H1 (cell line): ENCODE data around the gene LAYN. TPM values are rescaled to one million over a fixed set of nuclear protein-coding genes. Genes with fewer than 3 reads are reported as not detected.

Source experiments
- CTCF ChIA-PET: fragments of 300-600 bp; sonication (Branson Sonifier 250); formaldehyde crosslinking; loops from one replicate; lab custom pipeline; 2021; ENCODE audit not compliant: partially characterized antibody; lab: Charles Lee
- POLR2A ChIA-PET: fragments of 300-600 bp; sonication (Branson Sonifier 250); formaldehyde crosslinking; loops from one replicate; lab custom pipeline; 2021; ENCODE audit warnings: inconsistent platforms; ENCODE audit not compliant: partially characterized antibody; lab: Charles Lee
- DNase-seq, 2 experiments: peaks; one replicate each; pipeline versions ENCODE4 v3.0.0 to v3.0.0-alpha.2; 2010 to 2022; ENCODE audit warnings: low spot score in 2 of 2, low read depth in 1 of 2, mixed read lengths in 1 of 2
- FAIRE-seq: peaks from 2 replicates; lab custom pipeline; 2011; peaks lifted over from hg19 to GRCh38; lab: Jason Lieb, UNC
- H2AFZ ChIP-seq: 2 replicates; pipeline ENCODE4 v1.8.1; 2012; ENCODE audit warnings: low read length, inconsistent platforms
- H2AK5ac ChIP-seq: 2 replicates; pipeline ENCODE4 v1.6.1; 2013; ENCODE audit warnings: low read depth, low read length
- H2BK120ac ChIP-seq: replicated peaks from 2 replicates; pipeline ENCODE3; 2013; ENCODE audit warnings: low read depth, low read length, inconsistent platforms
- H2BK12ac ChIP-seq: 2 replicates; pipeline ENCODE4 v1.6.1; 2013; ENCODE audit warnings: low read depth, low read length
- H2BK15ac ChIP-seq: 2 replicates; pipeline ENCODE4 v1.6.1; 2013; ENCODE audit warnings: low read length
- H2BK20ac ChIP-seq: 2 replicates; pipeline ENCODE4 v1.6.1; 2013; ENCODE audit warnings: low read length
- H2BK5ac ChIP-seq: 2 replicates; pipeline ENCODE4 v1.6.1; 2013; ENCODE audit warnings: low read depth, low read length
- H3K14ac ChIP-seq: 2 replicates; pipeline ENCODE4 v1.6.1; 2013; ENCODE audit warnings: inconsistent platforms; ENCODE audit not compliant: insufficient read length
- H3K18ac ChIP-seq: 2 replicates; pipeline ENCODE4 v1.6.1; 2013; ENCODE audit warnings: low read length; ENCODE audit errors: extremely low read depth
- H3K23ac ChIP-seq: 2 replicates; pipeline ENCODE4 v1.6.1; 2013; ENCODE audit warnings: inconsistent platforms; ENCODE audit not compliant: insufficient read length
- H3K23me2 ChIP-seq: 2 replicates; pipeline ENCODE4 v1.6.1; 2013; ENCODE audit warnings: low read depth, low read length
- H3K27ac ChIP-seq: 2 replicates; pipeline ENCODE4 v1.6.1; 2011; ENCODE audit warnings: low read depth, low read length, inconsistent platforms
- H3K27me3 ChIP-seq, 4 experiments: replicated peaks in 1 of 4; 1 replicate in 1 of 4; 2 replicates in 3 of 4; pipeline versions ENCODE4 v1.6.1 to v1.8.1; 2011 to 2013; ENCODE audit warnings: low read length in 3 of 4, mild to moderate bottlenecking in 3 of 4, inconsistent platforms in 2 of 4, mixed read lengths in 2 of 4, moderate library complexity in 1 of 4; ENCODE audit not compliant: control insufficient read depth in 3 of 4, insufficient read depth in 3 of 4; ENCODE audit errors: extremely low read depth in 1 of 4
- H3K36me3 ChIP-seq, 4 experiments: 2 replicates each; pipeline versions ENCODE4 v1.6.1 to v1.8.1; 2011 to 2013; ENCODE audit warnings: mild to moderate bottlenecking in 4 of 4, low read length in 3 of 4, moderate library complexity in 2 of 4, control low read depth in 1 of 4, inconsistent platforms in 1 of 4; ENCODE audit not compliant: insufficient read depth in 4 of 4, control insufficient read depth in 2 of 4
- H3K4ac ChIP-seq: replicated peaks from 2 replicates; pipeline ENCODE3; 2013; ENCODE audit warnings: low read length, low read depth, mixed read lengths, inconsistent platforms; ENCODE audit not compliant: insufficient read length
- H3K4me1 ChIP-seq, 4 experiments: replicated peaks in 1 of 4; 1 replicate in 1 of 4; 2 replicates in 3 of 4; pipeline versions ENCODE4 v1.6.1 to v1.8.1; 2011 to 2013; ENCODE audit warnings: low read length in 3 of 4, inconsistent platforms in 2 of 4, mixed read lengths in 1 of 4; ENCODE audit not compliant: insufficient read depth in 4 of 4, control insufficient read depth in 3 of 4
- H3K4me2 ChIP-seq, 2 experiments: 2 replicates each; pipeline versions ENCODE4 v1.6.1 to v1.8.1; 2011 to 2013; ENCODE audit warnings: low read depth in 2 of 2, low read length in 2 of 2, control low read depth in 1 of 2, inconsistent platforms in 1 of 2, mild to moderate bottlenecking in 1 of 2; ENCODE audit not compliant: insufficient read depth in 1 of 2
- H3K4me3 ChIP-seq, 4 experiments: fragments of 200-600, 300-600 bp in 1 of 4; sonication (generic), shearing (Covaris generic), sonication (Bioruptor Twin) in 1 of 4; 2 replicates each; pipeline versions ENCODE4 v1.5.1 to v1.8.1; 2011 to 2016; ENCODE audit warnings: low read length in 4 of 4, low read depth in 3 of 4, control low read depth in 2 of 4, inconsistent platforms in 2 of 4, mild to moderate bottlenecking in 2 of 4, mixed read lengths in 1 of 4, moderate library complexity in 1 of 4; ENCODE audit not compliant: insufficient read depth in 2 of 4; ENCODE audit errors: extremely low read depth in 1 of 4
- H3K56ac ChIP-seq: replicated peaks from 2 replicates; pipeline ENCODE3; 2013; ENCODE audit warnings: low read depth, mild to moderate bottlenecking, mixed read lengths, low read length, inconsistent platforms; ENCODE audit not compliant: insufficient read length
- H3K79me1 ChIP-seq: 2 replicates; pipeline ENCODE4 v1.6.1; 2013; ENCODE audit warnings: low read depth, low read length, control low read depth
- H3K79me2 ChIP-seq, 2 experiments: 2 replicates each; pipeline versions ENCODE4 v1.6.1 to v1.8.1; 2012 to 2013; ENCODE audit warnings: low read length in 2 of 2, mild to moderate bottlenecking in 2 of 2, inconsistent platforms in 1 of 2; ENCODE audit not compliant: insufficient read depth in 2 of 2, control insufficient read depth in 1 of 2
- H3K9ac ChIP-seq, 4 experiments: replicated peaks in 1 of 4; 1 replicate in 1 of 4; 2 replicates in 3 of 4; pipeline versions ENCODE4 v1.6.1 to v1.8.1; 2011 to 2013; ENCODE audit warnings: low read depth in 3 of 4, low read length in 3 of 4, control low read depth in 2 of 4, mild to moderate bottlenecking in 2 of 4, moderate library complexity in 2 of 4, inconsistent platforms in 1 of 4; ENCODE audit errors: extremely low read depth in 1 of 4
- H3K9me3 ChIP-seq, 2 experiments: 2 replicates each; pipeline versions ENCODE4 v1.6.1 to v1.8.1; 2012 to 2013; ENCODE audit warnings: mild to moderate bottlenecking in 2 of 2, moderate library complexity in 2 of 2, control low read depth in 1 of 2, inconsistent platforms in 1 of 2, low read depth in 1 of 2, low read length in 1 of 2, mixed read lengths in 1 of 2; ENCODE audit not compliant: insufficient read depth in 2 of 2
- H4K20me1 ChIP-seq, 2 experiments: replicated peaks in 1 of 2; 2 replicates each; pipeline versions ENCODE3 to v1.8.1; 2011 to 2013; ENCODE audit warnings: inconsistent platforms in 2 of 2, low read length in 2 of 2, mild to moderate bottlenecking in 1 of 2; ENCODE audit not compliant: insufficient read depth in 2 of 2, control insufficient read depth in 1 of 2
- H4K5ac ChIP-seq: 2 replicates; pipeline ENCODE4 v1.6.1; 2013; ENCODE audit warnings: low read length, low read depth, mixed read lengths, inconsistent platforms; ENCODE audit not compliant: insufficient read length
- H4K8ac ChIP-seq: 2 replicates; pipeline ENCODE4 v1.8.0; 2013; ENCODE audit warnings: mild to moderate bottlenecking, moderate library complexity, low read length, inconsistent platforms; ENCODE audit not compliant: insufficient read depth; ENCODE audit errors: extremely low read depth
- H4K91ac ChIP-seq: replicated peaks from 2 replicates; pipeline ENCODE3; 2013; ENCODE audit warnings: low read length, mixed read lengths, inconsistent platforms; ENCODE audit not compliant: insufficient read length
- CREB1 ChIP-seq: IDR thresholded peaks from 2 replicates; pipeline ENCODE4 v1.6.1; 2012; ENCODE audit warnings: inconsistent platforms
- EP300 ChIP-seq, 2 experiments: IDR thresholded peaks; 1 replicate in 1 of 2; 2 replicates in 1 of 2; pipeline ENCODE4 v1.6.1; 2011 to 2012; ENCODE audit warnings: low read depth in 2 of 2, low read length in 2 of 2, mild to moderate bottlenecking in 2 of 2, borderline replicate concordance in 1 of 2, inconsistent platforms in 1 of 2, moderate library complexity in 1 of 2
- KDM5A ChIP-seq: fragments of 200-600 bp; IDR thresholded peaks from 2 replicates; pipeline ENCODE4 v1.7.1; 2012; ENCODE audit warnings: mild to moderate bottlenecking, low read length, inconsistent platforms, mixed read lengths
- MAFK ChIP-seq: IDR thresholded peaks from 2 replicates; pipeline ENCODE4 v1.6.1; 2012; ENCODE audit warnings: low read depth, mild to moderate bottlenecking, improper control_type of control experiment, low read length
- POU5F1 ChIP-seq: IDR thresholded peaks from 2 replicates; pipeline ENCODE4 v1.6.1; 2011; ENCODE audit warnings: low read depth, mild to moderate bottlenecking, low read length, moderate library complexity
- SP1 ChIP-seq: IDR thresholded peaks from 2 replicates; pipeline ENCODE4 v1.6.1; 2011; ENCODE audit warnings: low read depth, low read length
- WGBS, 2 experiments: shearing (Covaris generic) in 1 of 2; methylation state at CpG; one replicate each; pipeline versions ENCODE4 v1.1.6 to v1.1.7; 2013 to 2015; ENCODE audit warnings: low lambda C conversion rate in 2 of 2, mixed read lengths in 2 of 2, inconsistent platforms in 1 of 2, low coverage in 1 of 2, missing lambda C conversion rate in 1 of 2; ENCODE audit not compliant: insufficient replicate concordance in 2 of 2, insufficient coverage in 1 of 2, insufficient read length in 1 of 2; ENCODE audit errors: extremely low coverage in 1 of 2, missing lambda C conversion rate in 1 of 2; 5-methylcytosine and 5-hydroxymethylcytosine counted together
- polyA plus RNA-seq, 7 experiments: library from polyadenylated mRNA; depleted of rRNA in 3 of 7; stranded (reverse) in 5 of 7; unstranded in 2 of 7; fragments of >200 nt in 5 of 7; fragments of 200-250 nt in 2 of 7; gene quantifications; 1 replicate in 5 of 7; 2 replicates in 1 of 7; 4 replicates in 1 of 7; pipeline versions ENCODE4 v1.2.1 to v1.2.3, GENCODE V29; 2011 to 2013; ENCODE audit warnings: missing spikeins in 2 of 7, mixed read lengths in 2 of 7
- total RNA-seq: library from RNA; stranded (reverse); fragmentation: NEBNext Ultra II Directional; extraction: Animal tissue kit (Norgen Biotek cat#: 25700); gene quantifications from 2 replicates; pipeline ENCODE4 v1.2.1, GENCODE V29; 2021

The LAYN gene
- total and polyA plus RNA-seq, 2 of the 8 experiments (the other 6 are each of a cell fraction or from before 2014, with no cell fraction given) = 4.2 to 9.3 TPM

DNA sequence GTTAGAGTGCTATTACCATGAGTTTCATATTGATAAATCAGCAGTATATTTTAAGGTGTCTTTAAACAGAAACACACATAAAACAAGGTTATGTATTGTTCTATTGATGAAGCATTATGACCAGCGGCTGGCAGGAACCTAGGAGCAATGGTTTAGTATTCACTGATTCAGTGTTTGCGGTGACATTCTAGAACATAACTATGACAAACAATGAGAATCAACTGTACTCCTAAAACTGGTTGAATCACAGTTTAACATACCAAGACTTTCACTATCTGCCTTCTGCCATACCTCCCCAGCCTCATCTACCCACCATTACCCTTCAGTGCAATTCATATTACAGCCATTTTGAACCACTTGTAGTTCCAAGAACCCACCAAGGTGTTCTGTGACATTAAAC lies 17.2 kb upstream of the LAYN start:
- Histone ChIP-seq H3K36me3 (no peaks in the 10 kb centered on the region), H4K5ac (no peak overlapping the region), H3K9me3 (no peaks in the 10 kb centered on the region), H2BK5ac (no peak overlapping the region), H2AFZ (no peak overlapping the region), H2BK20ac (no peak overlapping the region), H2BK12ac (no peak overlapping the region), H3K23me2 (no peaks in the 10 kb centered on the region), H3K4me3 (no peak overlapping the region), H3K14ac (no peak overlapping the region), H3K56ac (no peak overlapping the region), H3K23ac (no peak overlapping the region), H2BK15ac (no peak overlapping the region), H3K4ac (no peak overlapping the region), H3K9ac (no peak overlapping the region), H3K18ac (no peak overlapping the region), H3K27me3 (no peaks in the 10 kb centered on the region), H4K8ac (no peak overlapping the region), H3K27ac (no peak overlapping the region), H3K79me1 (no peaks in the 10 kb centered on the region), H2BK120ac (no peak overlapping the region), H4K91ac (no peak overlapping the region), H3K4me1 (no peaks in the 10 kb centered on the region), H3K4me2 (no peak overlapping the region), H3K79me2 (no peaks in the 10 kb centered on the region), H4K20me1 (no peaks in the 10 kb centered on the region), H2AK5ac (no peak overlapping the region)
- DNase-seq = no peak
- CTCF ChIA-PET = interaction anchor here (0.6 to 1.2 kb wide), 5 partner anchors 10 to 590 kb away, joined by 3 to 5 read pairs (median 3); no protein-coding TSS in a partner anchor
- WGBS, 2 experiments = 91% methylated on average over 2 of the region's 2 CpGs; no CpG with 5 or more reads in 1 of the 2 experiments
- no peak for FAIRE-seq
- POLR2A ChIA-PET = interaction anchor here (1.5 kb wide), 1 partner anchor 10 kb away, joined by 4 read pairs; no protein-coding TSS in a partner anchor
- TF ChIP-seq CREB1 (no peak), KDM5A (no peak), POU5F1 (no peak), EP300 (IDR thresholded peaks at IDR 0.05; ENCODE audit: borderline replicate concordance in 1 of 2, low read depth in 2 of 2, low read length in 2 of 2) (no peak), SP1 (no peak), MAFK (no peak)
